Esophagus (tissue), 2 donors: Measurements from ENCODE around the gene KCNK13. TPM values are rescaled to one million over a fixed set of nuclear protein-coding genes. Genes with fewer than 3 reads are reported as not detected.

Experiments
- H3K27ac ChIP-seq, 2 donors: one replicate each; pipeline ENCODE4 v1.5.1; 2013; ENCODE audit warnings: low read depth in 2 of 2, mild to moderate bottlenecking in 2 of 2, inconsistent platforms in 1 of 2, low read length in 1 of 2, moderate library complexity in 1 of 2
- H3K27me3 ChIP-seq, 2 donors: one replicate each; pipeline ENCODE4 v1.6.1; 2013; ENCODE audit warnings: low read length in 2 of 2, control low read depth in 1 of 2, mild to moderate bottlenecking in 1 of 2; ENCODE audit not compliant: insufficient read depth in 2 of 2, control insufficient read depth in 1 of 2
- H3K36me3 ChIP-seq, 2 donors: one replicate each; pipeline ENCODE4 v1.6.1; 2013; ENCODE audit warnings: low read length in 1 of 2; ENCODE audit not compliant: control insufficient read depth in 2 of 2, insufficient read depth in 2 of 2
- H3K4me1 ChIP-seq, 2 donors: one replicate each; pipeline ENCODE4 v1.6.1; 2013; ENCODE audit warnings: low read length in 1 of 2; ENCODE audit not compliant: control insufficient read depth in 2 of 2, insufficient read depth in 2 of 2
- H3K4me3 ChIP-seq, 2 donors: one replicate each; pipeline ENCODE4 v1.5.1; 2013; ENCODE audit warnings: low read length in 2 of 2, mild to moderate bottlenecking in 2 of 2, low read depth in 1 of 2, moderate library complexity in 1 of 2
- H3K9me3 ChIP-seq, 2 donors: one replicate each; pipeline ENCODE4 v1.6.1; 2013; ENCODE audit warnings: mild to moderate bottlenecking in 2 of 2, low read depth in 1 of 2, low read length in 1 of 2, moderate library complexity in 1 of 2; ENCODE audit not compliant: control insufficient read depth in 2 of 2, insufficient read depth in 1 of 2
- WGBS, 2 donors: extraction: QIAGEN DNeasy Blood & Tissue Kit; methylation state at CpG; one replicate each; pipeline ENCODE4 v1.1.7; 2013; 5-methylcytosine and 5-hydroxymethylcytosine counted together
- polyA plus RNA-seq, 2 donors: library from polyadenylated mRNA; stranded (reverse); fragments of 200-250 nt; gene quantifications; one replicate each; pipeline ENCODE4 v1.2.3, GENCODE V29; 2013
- donor health status: healthy with polysubstance abuse.
- donor health status: Bipolar disorder and iron deficiency.

The KCNK13 gene
- polyA plus RNA-seq, 2 donors, result 0.06 to 0.07 TPM

DNA sequence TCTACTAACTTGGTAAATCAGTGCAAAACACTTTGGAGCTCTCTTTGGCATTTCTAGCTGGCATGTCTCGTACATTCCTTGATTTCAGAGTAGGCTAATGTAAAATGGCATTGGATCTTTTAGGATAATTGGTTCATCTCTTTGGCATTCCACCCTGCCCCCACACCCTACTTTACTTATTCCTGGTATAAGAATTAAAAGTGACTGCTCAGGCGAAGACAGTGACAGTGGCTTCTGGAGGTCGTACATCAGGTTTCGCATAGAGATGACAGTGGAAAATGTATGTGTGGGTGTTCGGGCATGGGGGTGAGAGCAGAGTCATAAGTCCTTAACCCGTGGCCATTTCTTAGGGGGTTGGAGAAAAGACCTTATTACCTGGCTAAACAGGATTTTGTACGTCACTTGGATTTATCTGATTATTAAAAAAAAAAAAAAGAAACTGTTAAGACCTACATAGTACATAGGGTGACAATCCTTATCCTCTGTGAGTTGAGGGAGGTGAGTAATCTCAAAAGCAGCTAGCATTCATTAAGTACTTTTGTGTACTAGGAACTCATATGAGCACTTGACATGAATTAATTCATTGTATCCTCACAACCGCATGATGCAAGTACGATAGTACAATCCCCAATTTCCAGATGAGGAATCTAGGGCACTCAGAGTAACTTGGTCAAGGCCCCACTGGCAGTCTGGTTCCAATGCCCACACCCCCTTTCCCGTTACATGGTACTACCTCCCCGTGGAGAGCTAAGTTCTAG lies 22.4 kb upstream of the KCNK13 start:
- WGBS, 2 donors, result 95% methylated on average over 11 of the region's 11 CpGs
- H3K4me3 ChIP-seq, result no peak overlapping the region
- H3K36me3 ChIP-seq, result peaks cover under 1 to 12% of the 10 kb centered on the region in 2 donors
- H3K27ac ChIP-seq, result no peak overlapping the region
- H3K4me1 ChIP-seq, result no peaks in the 10 kb centered on the region
- H3K27me3 ChIP-seq, result no peaks in the 10 kb centered on the region
- no peaks in the 10 kb centered on the region for H3K9me3 ChIP-seq

DNA sequence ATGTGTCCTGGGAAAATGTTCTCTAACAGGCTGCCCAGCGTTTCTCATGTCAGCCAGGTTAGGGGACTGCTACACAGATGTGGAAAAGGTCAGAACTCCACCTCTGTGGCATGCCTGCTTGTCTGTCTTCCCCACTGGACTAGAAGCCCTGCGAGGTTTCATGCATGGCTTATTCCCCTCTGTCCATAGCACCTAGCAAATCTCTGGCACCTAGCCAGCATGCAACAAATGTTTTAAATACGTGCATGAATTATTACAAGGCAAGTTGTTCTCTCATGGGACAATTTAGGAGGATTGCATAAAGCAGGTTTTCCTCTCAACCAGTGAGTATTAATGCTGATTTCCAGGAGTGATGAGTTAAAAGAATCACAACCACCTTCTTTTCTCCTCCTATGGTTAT lies 21.4 kb upstream of the KCNK13 start:
- WGBS, 2 donors, result 79 to 81% methylated on average over 3 of the region's 3 CpGs
- H3K27ac ChIP-seq, result no peak overlapping the region
- no peaks in the 10 kb centered on the region for H3K27me3 ChIP-seq
- H3K36me3 ChIP-seq, result peaks cover 0 to 16% of the 10 kb centered on the region in 2 donors
- no peaks in the 10 kb centered on the region for H3K4me1 ChIP-seq
- H3K9me3 ChIP-seq, result no peaks in the 10 kb centered on the region
- H3K4me3 ChIP-seq, result no peak overlapping the region

DNA sequence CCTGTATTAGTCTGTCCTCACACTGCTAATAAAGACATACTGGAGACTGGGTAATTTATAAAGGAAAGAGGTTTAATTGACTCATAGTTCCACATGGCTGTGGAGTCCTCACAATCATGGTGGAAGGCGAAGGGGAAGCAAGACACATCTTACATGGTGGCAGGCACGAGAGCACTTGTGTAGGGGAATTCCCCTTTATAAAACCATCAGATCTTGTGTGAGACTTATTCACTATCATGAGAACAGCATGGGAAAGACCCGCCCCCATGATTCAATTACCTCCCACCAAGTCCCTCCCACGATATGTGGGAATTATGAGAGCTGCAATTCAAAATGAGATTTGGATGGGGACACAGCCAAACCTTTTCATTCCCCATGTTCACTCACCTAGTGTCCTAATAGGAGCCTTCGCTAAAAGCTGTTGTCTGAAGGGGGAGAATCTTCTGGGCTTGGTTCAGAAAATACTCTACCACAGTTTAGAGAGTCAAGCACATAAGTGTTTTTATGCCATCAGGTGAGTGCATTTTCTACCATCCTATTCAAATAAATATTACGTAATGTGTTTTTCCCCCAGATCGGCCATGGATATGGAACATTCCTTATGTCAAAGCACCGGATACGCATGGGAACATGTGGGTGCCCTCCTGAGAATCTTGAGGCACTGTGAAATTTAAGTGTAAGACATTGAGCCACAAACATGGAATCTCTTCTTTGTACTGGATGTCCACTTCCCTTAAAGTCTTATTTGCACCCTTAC lies 19.1 kb upstream of the KCNK13 start:
- Histone ChIP-seq H3K36me3 (peaks cover 0 to 16% of the 10 kb centered on the region in 2 donors), H3K9me3 (no peaks in the 10 kb centered on the region), H3K27me3 (no peaks in the 10 kb centered on the region), H3K4me3 (no peak overlapping the region), H3K4me1 (no peaks in the 10 kb centered on the region), H3K27ac (no peak overlapping the region)
- 91 to 93% methylated on average over 9 of the region's 9 CpGs for WGBS, 2 donors

DNA sequence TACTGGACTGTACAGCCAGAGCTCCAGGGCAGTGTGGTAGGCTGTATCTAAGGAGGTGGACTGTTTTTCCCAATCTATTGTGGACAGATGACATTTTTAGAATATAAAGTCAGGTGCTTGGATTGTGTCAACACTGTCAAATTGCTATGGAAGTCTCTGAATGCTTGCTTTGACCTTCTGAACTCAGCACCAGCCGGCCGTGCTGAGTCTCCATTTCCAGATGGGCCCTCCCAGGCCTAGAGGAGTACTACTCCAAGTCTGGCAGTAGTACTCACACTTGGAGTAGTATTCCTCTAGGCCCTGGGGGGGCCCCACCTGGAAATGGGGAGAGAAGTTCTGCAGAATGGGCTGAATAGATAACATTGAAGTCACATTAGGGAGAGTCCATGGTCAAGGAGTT lies 16.2 kb upstream of the KCNK13 start:
- no peak overlapping the region for H3K27ac ChIP-seq
- WGBS, 2 donors, result 64 to 68% methylated on average over 2 of the region's 2 CpGs
- no peak overlapping the region for H3K4me3 ChIP-seq
- H3K4me1 ChIP-seq, result no peaks in the 10 kb centered on the region
- H3K36me3 ChIP-seq, result peaks cover 0 to 16% of the 10 kb centered on the region in 2 donors
- no peaks in the 10 kb centered on the region for H3K27me3 ChIP-seq
- H3K9me3 ChIP-seq, result no peaks in the 10 kb centered on the region

DNA sequence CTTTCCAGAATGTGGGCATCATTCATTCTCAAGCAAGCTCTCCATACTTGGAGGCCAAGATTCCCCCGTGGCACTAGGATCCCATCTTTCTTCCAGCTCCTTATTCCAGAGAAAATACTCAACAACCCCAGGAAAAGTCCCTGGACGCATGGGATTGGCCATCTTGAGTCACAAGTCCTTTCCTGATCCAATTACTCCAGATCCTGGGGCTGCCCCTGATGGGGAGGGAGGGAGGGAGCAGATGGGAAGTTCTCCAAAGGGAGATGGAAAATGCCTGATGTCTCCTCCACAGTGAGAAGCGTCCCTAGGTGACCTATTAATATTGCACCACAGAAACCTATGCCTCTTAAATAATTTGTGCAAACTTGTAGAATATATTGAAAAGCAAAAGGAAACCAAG lies 12.4 kb upstream of the KCNK13 start:
- Histone ChIP-seq H3K36me3 (peaks cover 0 to 4% of the 10 kb centered on the region in 2 donors), H3K9me3 (no peaks in the 10 kb centered on the region), H3K4me1 (no peaks in the 10 kb centered on the region), H3K4me3 (no peak overlapping the region), H3K27ac (no peak overlapping the region), H3K27me3 (no peaks in the 10 kb centered on the region)
- WGBS, 2 donors, result 74 to 77% methylated on average over 3 of the region's 3 CpGs

DNA sequence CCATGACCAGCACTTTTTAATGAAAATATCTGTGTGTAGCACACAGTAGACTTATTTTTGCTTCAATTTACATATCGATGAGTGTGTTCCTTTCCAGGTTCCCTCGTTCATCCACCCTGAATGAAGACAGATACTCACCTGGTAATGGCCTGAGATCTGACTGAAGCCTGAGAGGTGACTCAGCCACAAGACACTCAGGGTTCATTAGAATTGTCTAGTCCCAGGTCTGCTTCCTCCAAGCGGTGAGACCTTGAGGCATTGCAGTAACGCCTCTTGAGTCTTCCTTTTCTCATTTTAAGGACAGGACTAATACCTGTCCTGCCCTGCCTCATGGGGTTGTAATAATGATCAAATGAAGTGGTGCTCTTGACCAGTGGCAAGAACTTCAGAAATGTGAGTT lies 11.5 kb upstream of the KCNK13 start:
- Histone ChIP-seq H3K4me1 (no peaks in the 10 kb centered on the region), H3K9me3 (no peaks in the 10 kb centered on the region), H3K4me3 (no peak overlapping the region), H3K27me3 (no peaks in the 10 kb centered on the region), H3K36me3 (no peaks in the 10 kb centered on the region), H3K27ac (no peak overlapping the region)
- WGBS, 2 donors, result 97 to 99% methylated on average over 4 of the region's 4 CpGs

DNA sequence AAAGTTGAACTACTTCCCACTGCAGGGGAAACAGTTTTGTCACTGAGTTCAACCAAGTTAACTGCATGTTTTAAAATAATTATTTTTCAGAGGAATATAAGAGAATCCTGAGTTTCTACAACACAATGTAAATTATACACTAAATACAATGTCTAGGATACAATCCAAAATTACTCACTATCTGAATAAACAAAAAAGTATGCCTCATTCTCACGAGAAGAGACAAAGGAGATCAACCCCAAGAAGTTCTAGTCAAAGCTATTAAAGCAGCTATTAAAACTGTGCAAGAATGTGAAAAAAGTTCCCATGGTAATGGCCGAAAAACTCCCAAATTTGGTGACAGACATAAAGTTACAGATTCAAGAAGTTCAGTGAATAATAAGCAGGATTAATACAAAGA lies 8.8 kb upstream of the KCNK13 start:
- no peaks in the 10 kb centered on the region for H3K36me3 ChIP-seq
- 56 to 60% methylated on average over 2 of the region's 2 CpGs for WGBS, 2 donors
- H3K4me3 ChIP-seq, result no peak overlapping the region
- no peaks in the 10 kb centered on the region for H3K9me3 ChIP-seq
- H3K27ac ChIP-seq, result no peak overlapping the region
- no peaks in the 10 kb centered on the region for H3K4me1 ChIP-seq
- peaks cover 0 to 4% of the 10 kb centered on the region in 2 donors for H3K27me3 ChIP-seq

DNA sequence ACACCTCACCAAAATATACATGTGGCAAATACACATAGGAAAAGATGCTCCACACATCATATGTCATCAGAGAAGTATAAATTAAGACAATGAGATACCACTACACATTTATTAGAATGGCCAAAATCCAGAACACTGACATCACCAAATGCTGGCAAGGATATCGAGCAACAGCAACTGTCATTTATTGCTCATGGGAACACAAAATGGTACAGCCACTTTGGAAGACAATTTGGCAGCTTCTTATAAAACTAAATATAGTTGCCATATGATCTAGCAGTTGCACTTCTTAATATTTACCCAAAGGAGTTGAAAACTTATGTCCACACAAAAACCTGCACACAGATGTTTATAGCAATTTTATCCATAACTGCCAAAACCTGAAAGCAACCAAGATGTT lies 7.0 kb upstream of the KCNK13 start:
- H3K27me3 ChIP-seq, result peaks cover 0 to 4% of the 10 kb centered on the region in 2 donors
- no peaks in the 10 kb centered on the region for H3K9me3 ChIP-seq
- H3K27ac ChIP-seq, result no peak overlapping the region
- H3K4me3 ChIP-seq, result no peak overlapping the region
- H3K4me1 ChIP-seq, result no peaks in the 10 kb centered on the region
- no peaks in the 10 kb centered on the region for H3K36me3 ChIP-seq
- WGBS, 2 donors, result 68 to 79% methylated on average over 1 of the region's 1 CpG

DNA sequence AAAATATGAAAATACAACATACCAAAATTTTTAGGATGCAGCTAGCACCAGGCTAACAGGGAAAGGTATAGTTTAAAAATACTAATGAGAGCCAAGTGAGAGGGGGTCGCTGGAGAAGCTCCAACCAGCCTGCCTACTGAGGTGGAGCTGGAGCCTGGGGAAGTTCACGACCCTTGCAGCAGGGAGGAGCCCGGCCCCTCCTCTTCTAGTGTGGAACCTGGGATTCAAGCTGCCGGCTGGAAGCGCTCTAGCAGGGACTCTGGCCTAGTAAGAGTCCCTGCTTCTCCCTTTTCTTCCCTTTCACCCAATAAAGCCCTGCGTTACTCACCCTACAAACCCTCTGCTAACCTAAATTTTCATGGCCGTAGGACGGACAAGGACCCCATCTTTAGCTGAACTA lies 5.0 kb upstream of the KCNK13 start:
- no peak overlapping the region for H3K27ac ChIP-seq
- H3K4me1 ChIP-seq, result peaks cover 9 to 10% of the 10 kb centered on the region in 2 donors
- H3K36me3 ChIP-seq, result no peaks in the 10 kb centered on the region
- WGBS, 2 donors, result 46 to 59% methylated on average over 8 of the region's 8 CpGs
- H3K9me3 ChIP-seq, result no peaks in the 10 kb centered on the region
- H3K27me3 ChIP-seq, result peaks cover 4 to 15% of the 10 kb centered on the region in 2 donors
- H3K4me3 ChIP-seq, result no peak overlapping the region
